Muscle layer of duodenum (tissue), 2 donors: ENCODE results near the gene IBA57.
A peak's percentile ranks its signal among the peaks of the same experiment; 100 is the strongest.

Experiments used
- H3K27ac ChIP-seq: one replicate; pipeline ENCODE4 v1.7.0; 2013; ENCODE audit warnings: mild to moderate bottlenecking, low read length
- H3K27me3 ChIP-seq: one replicate; pipeline ENCODE4 v1.7.0; 2013; ENCODE audit warnings: low read depth, mild to moderate bottlenecking, control low read depth, low read length
- H3K36me3 ChIP-seq, 2 donors: one replicate each; pipeline ENCODE4 v1.7.0; 2013; ENCODE audit warnings: low read length in 2 of 2, control low read depth in 1 of 2, mild to moderate bottlenecking in 1 of 2; ENCODE audit not compliant: insufficient read depth in 2 of 2, control insufficient read depth in 1 of 2
- H3K4me1 ChIP-seq, 2 donors: one replicate each; pipeline ENCODE4 v1.7.0; 2013; ENCODE audit warnings: low read length in 2 of 2, mild to moderate bottlenecking in 2 of 2, control low read depth in 1 of 2, moderate library complexity in 1 of 2; ENCODE audit not compliant: insufficient read depth in 2 of 2, control insufficient read depth in 1 of 2
- H3K4me3 ChIP-seq, 2 donors: one replicate each; pipeline ENCODE4 v1.7.0; 2013; ENCODE audit warnings: low read length in 2 of 2, low read depth in 1 of 2, mild to moderate bottlenecking in 1 of 2
- H3K9me3 ChIP-seq, 2 donors: one replicate each; pipeline ENCODE4 v1.7.0; 2013; ENCODE audit warnings: low read length in 2 of 2, control low read depth in 1 of 2, mild to moderate bottlenecking in 1 of 2; ENCODE audit not compliant: control insufficient read depth in 1 of 2
- donor health status: healthy.

IBA57 gene

GRCh38 chr1:228158151-228159007 is 7.2 kb upstream of the IBA57 start:
- Histone ChIP-seq H3K4me1 (no peaks in the 10 kb centered on the region), H3K27me3 (no peaks in the 10 kb centered on the region), H3K4me3 (no peak overlapping the region), H3K36me3 (no peaks in the 10 kb centered on the region), H3K27ac (no peak overlapping the region), H3K9me3 (no peaks in the 10 kb centered on the region)

GRCh38 chr1:228159008-228159665 is 6.5 kb upstream of the IBA57 start:
- H3K27ac ChIP-seq = no peak overlapping the region

GRCh38 chr1:228160201-228160761 is 5.3 kb upstream of the IBA57 start:
- no peak overlapping the region for H3K4me3 ChIP-seq
- no peaks in the 10 kb centered on the region for H3K27me3 ChIP-seq
- peaks cover 0 to 6% of the 10 kb centered on the region in 2 donors for H3K4me1 ChIP-seq
- H3K36me3 ChIP-seq = no peaks in the 10 kb centered on the region
- H3K27ac ChIP-seq = no peak overlapping the region
- H3K9me3 ChIP-seq = no peaks in the 10 kb centered on the region

More at GRCh38 chr1:228159008-228159665, 6.5 kb upstream of the IBA57 start:
- Histone ChIP-seq H3K27me3 (no peaks in the 10 kb centered on the region), H3K36me3 (no peaks in the 10 kb centered on the region), H3K4me3 (no peak overlapping the region), H3K4me1 (no peaks in the 10 kb centered on the region), H3K9me3 (no peaks in the 10 kb centered on the region)

GRCh38 chr1:228161362-228161761 is 4.2 kb upstream of the IBA57 start:
- no peaks in the 10 kb centered on the region for H3K27me3 ChIP-seq
- no peak overlapping the region for H3K4me3 ChIP-seq
- peaks cover 0 to 6% of the 10 kb centered on the region in 2 donors for H3K4me1 ChIP-seq
- H3K9me3 ChIP-seq = no peaks in the 10 kb centered on the region
- H3K27ac ChIP-seq = no peak overlapping the region
- H3K36me3 ChIP-seq = no peaks in the 10 kb centered on the region

GRCh38 chr1:228161866-228162265 is 3.7 kb upstream of the IBA57 start:
- Histone ChIP-seq H3K27ac (no peak overlapping the region), H3K4me1 (peaks cover 0 to 9% of the 10 kb centered on the region in 2 donors), H3K9me3 (no peaks in the 10 kb centered on the region), H3K27me3 (no peaks in the 10 kb centered on the region), H3K36me3 (no peaks in the 10 kb centered on the region), H3K4me3 (no peak overlapping the region)

GRCh38 chr1:228162286-228163006 is 3.2 kb upstream of the IBA57 start:
- H3K36me3 ChIP-seq = no peaks in the 10 kb centered on the region
- no peak overlapping the region for H3K4me3 ChIP-seq
- no peaks in the 10 kb centered on the region for H3K27me3 ChIP-seq
- no peaks in the 10 kb centered on the region for H3K9me3 ChIP-seq
- H3K4me1 ChIP-seq = peaks cover 0 to 11% of the 10 kb centered on the region in 2 donors
- H3K27ac ChIP-seq = no peak overlapping the region

- Histone ChIP-seq H3K27ac (no peak overlapping the region), H3K9me3 (no peaks in the 10 kb centered on the region), H3K4me3 (no peak overlapping the region), H3K36me3 (no peaks in the 10 kb centered on the region), H3K27me3 (no peaks in the 10 kb centered on the region), H3K4me1 (peaks cover 0 to 11% of the 10 kb centered on the region in 2 donors)
Observed at GRCh38 chr1:228163007-228163753, 2.4 kb upstream of the IBA57 start.

GRCh38 chr1:228163776-228164519 is 1.7 kb upstream of the IBA57 start:
- Histone ChIP-seq H3K27ac (no peak overlapping the region), H3K4me1 (peaks cover 0 to 11% of the 10 kb centered on the region in 2 donors), H3K4me3 (no peak overlapping the region), H3K9me3 (no peaks in the 10 kb centered on the region), H3K27me3 (no peaks in the 10 kb centered on the region), H3K36me3 (no peaks in the 10 kb centered on the region)

GRCh38 chr1:228164561-228165371 is 838 bp upstream of the IBA57 start:
- no peaks in the 10 kb centered on the region for H3K9me3 ChIP-seq
- peaks cover 0 to 11% of the 10 kb centered on the region in 2 donors for H3K4me1 ChIP-seq
- no peaks in the 10 kb centered on the region for H3K27me3 ChIP-seq

More at GRCh38 chr1:228164561-228165371, 838 bp upstream of the IBA57 start:
- Histone ChIP-seq H3K4me3 (peak overlapping the region; percentile 53 to 62), H3K36me3 (peaks cover 0 to 3% of the 10 kb centered on the region in 2 donors), H3K27ac (peak overlapping the region; percentile 88)
